K562 (cell line): Measurements from ENCODE around the gene JMY. TPM values are rescaled to one million over a fixed set of nuclear protein-coding genes. Genes with fewer than 3 reads are reported as not detected.

ENCODE experiments used
- ATF1 ChIP-seq, 2 experiments: fragments of 450-650 bp in 1 of 2; IDR thresholded peaks; 2 replicates each; pipeline ENCODE4 v1.6.1; 2016; ENCODE audit warnings: missing compliant biosample characterization in 1 of 2, missing genetic modification characterization in 1 of 2
- E2F1 ChIP-seq: sonication (generic); formaldehyde crosslinking; IDR thresholded peaks from 2 replicates; pipeline ENCODE4 v1.8.1; 2023; ENCODE audit warnings: mild to moderate bottlenecking, missing genetic modification reagents, moderate library complexity
- E2F3 ChIP-seq: fragments of 250-450 bp; sonication (Bioruptor Pico); IDR thresholded peaks from 2 replicates; pipeline ENCODE4 v1.4.0; 2020; ENCODE audit warnings: mild to moderate bottlenecking
- E2F6 ChIP-seq, 2 experiments: IDR thresholded peaks; 2 replicates each; pipeline ENCODE4 v1.6.1; 2011; ENCODE audit warnings: borderline replicate concordance in 1 of 2, control low read depth in 1 of 2, low read depth in 1 of 2, low read length in 1 of 2, mild to moderate bottlenecking in 1 of 2, mixed read lengths in 1 of 2, moderate library complexity in 1 of 2; ENCODE audit not compliant: insufficient read depth in 1 of 2, insufficient read length in 1 of 2, poor library complexity in 1 of 2, severe bottlenecking in 1 of 2; ENCODE audit errors: extremely low read depth in 1 of 2
- FIP1L1 ChIP-seq: fragments of 200-400 bp; formaldehyde crosslinking; IDR thresholded peaks from 2 replicates; pipeline ENCODE4 v1.6.1; 2018; ENCODE audit warnings: mild to moderate bottlenecking, low read depth, low read length; ENCODE audit not compliant: poor library complexity, severe bottlenecking
- MYC ChIP-seq, 2 experiments: fragments of 250-450 bp in 1 of 2; sonication (Bioruptor Pico) in 1 of 2; IDR thresholded peaks; 2 replicates each; pipeline versions ENCODE4 v1.5.1 to v1.6.1; 2012 to 2021; ENCODE audit warnings: low read depth in 2 of 2, borderline replicate concordance in 1 of 2, improper control_type of control experiment in 1 of 2, low read length in 1 of 2, mild to moderate bottlenecking in 1 of 2, moderate library complexity in 1 of 2
- NCOA6 ChIP-seq: fragments of 450-650 bp; IDR thresholded peaks from 2 replicates; pipeline ENCODE4 v1.6.1; 2017; ENCODE audit warnings: mild to moderate bottlenecking
- PHF21A ChIP-seq: fragments of 450-650 bp; IDR thresholded peaks from 2 replicates; pipeline ENCODE4 v1.6.1; 2017; ENCODE audit warnings: low read depth, borderline replicate concordance
- PRMT5 ChIP-seq: sonication (generic); formaldehyde crosslinking; IDR thresholded peaks from 2 replicates; pipeline ENCODE4 v1.5.0; 2020; ENCODE audit warnings: missing genetic modification reagents
- RB1 ChIP-seq: fragments of 450-650 bp; IDR thresholded peaks from 2 replicates; pipeline ENCODE4 v1.6.1; 2017; ENCODE audit warnings: low read depth, mild to moderate bottlenecking
- RBFOX2 ChIP-seq: fragments of 200-400 bp; formaldehyde crosslinking; IDR thresholded peaks from 2 replicates; pipeline ENCODE4 v1.6.1; 2017; ENCODE audit warnings: low read depth, mild to moderate bottlenecking, low read length, moderate library complexity
- RERE ChIP-seq: sonication (generic); formaldehyde crosslinking; IDR thresholded peaks from 2 replicates; pipeline ENCODE4 v1.8.0; 2023; ENCODE audit warnings: missing genetic modification reagents, mild to moderate bottlenecking, borderline replicate concordance
- TAF15 ChIP-seq: fragments of 200-400 bp; formaldehyde crosslinking; IDR thresholded peaks from 2 replicates; pipeline ENCODE4 v1.6.1; 2017; ENCODE audit warnings: mild to moderate bottlenecking, low read depth, low read length, moderate library complexity
- YY1 ChIP-seq, 3 experiments: IDR thresholded peaks; 2 replicates each; pipeline ENCODE4 v1.6.1; 2011; ENCODE audit warnings: low read length in 2 of 3, mild to moderate bottlenecking in 2 of 3, moderate library complexity in 2 of 3, borderline replicate concordance in 1 of 3, control low read depth in 1 of 3, low read depth in 1 of 3; ENCODE audit not compliant: insufficient read depth in 3 of 3, insufficient replicate concordance in 2 of 3, control insufficient read depth in 1 of 3, insufficient read length in 1 of 3; ENCODE audit errors: extremely low read depth in 1 of 3
- ZBTB17 ChIP-seq: fragments of 450-650 bp; formaldehyde crosslinking; IDR thresholded peaks from 2 replicates; pipeline ENCODE4 v1.4.0; 2020; ENCODE audit warnings: mild to moderate bottlenecking
- ZNF253 ChIP-seq: fragments of 250-450 bp; sonication (Bioruptor Pico); conservative IDR thresholded peaks from 2 replicates; pipeline ENCODE4 v1.6.1; 2021; ENCODE audit warnings: mild to moderate bottlenecking
- ZNF3 ChIP-seq: fragments of 250-450 bp; sonication (Bioruptor Pico); IDR thresholded peaks from 2 replicates; pipeline ENCODE4 v1.5.0; 2021; ENCODE audit warnings: mild to moderate bottlenecking, moderate library complexity
- ZNF311 ChIP-seq: fragments of 250-450 bp; sonication (Bioruptor Pico); IDR thresholded peaks from 2 replicates; pipeline ENCODE4 v1.4.0; 2020; ENCODE audit warnings: mild to moderate bottlenecking, moderate library complexity
- ZNF717 ChIP-seq: fragments of 250-450 bp; sonication (Bioruptor Pico); IDR thresholded peaks from 2 replicates; pipeline ENCODE4 v1.5.0; 2021
- polyA plus RNA-seq, 8 experiments: library from polyadenylated mRNA; depleted of rRNA in 4 of 8; stranded (reverse) in 5 of 8; unstranded in 3 of 8; fragments of >200 nt; fragmentation: Nextera tagmentation in 2 of 8; fragmentation: Illumina TruSeq in 1 of 8; extraction: Ambion mirVana in 2 of 8; extraction: Trizol in 1 of 8; gene quantifications; 2 replicates each; pipeline versions ENCODE4 v1.2.1 to v1.2.3, GENCODE V29; 2011 to 2014; ENCODE audit warnings: inconsistent platforms in 1 of 8, missing spikeins in 1 of 8
- total RNA-seq, 7 experiments: library from RNA; depleted of rRNA in 6 of 7; stranded (reverse); fragments of >200 nt in 6 of 7; fragmentation: Illumina TruSeq in 2 of 7; extraction: Trizol in 2 of 7; gene quantifications; 2 replicates each; pipeline versions ENCODE4 v1.2.1 to v1.2.3, GENCODE V29; 2011 to 2021; ENCODE audit warnings: low replicate concordance in 1 of 7

JMY gene
- total and polyA plus RNA-seq, 9 of the 15 experiments (the other 6 are each of a cell fraction or from before 2014, with no cell fraction given) = 1.1 to 5.5 (median 3.7) TPM

- TF ChIP-seq ZNF3 (CRISPR knock-in tag) (no peak), ATF1 (CRISPR knock-in tag; IDR thresholded peaks at IDR 0.05) (no peak), ATF1 (tag; IDR thresholded peaks at IDR 0.05) (peak; percentile 65), TAF15 (no peak), E2F6 (IDR thresholded peaks at IDR 0.05; ENCODE audit: borderline replicate concordance in 1 of 2, extremely low read depth in 1 of 2, insufficient read depth in 1 of 2, insufficient read length in 1 of 2, low read depth in 1 of 2, low read length in 1 of 2, poor library complexity in 1 of 2, severe bottlenecking in 1 of 2) (peak in 1 of 2 experiments; percentile 3), ZNF311 (CRISPR knock-in tag) (no peak), ZBTB17 (peak; percentile 23; the same call in 1 of the 2 replicates), RBFOX2 (peak; percentile 88), RB1 (no peak), ZNF253 (CRISPR knock-in tag) (no peak), MYC (IDR thresholded peaks at IDR 0.05; ENCODE audit: low read depth, low read length) (no peak; the same call in 1 of the 2 replicates), MYC (CRISPR knock-in tag; IDR thresholded peaks at IDR 0.05; ENCODE audit: borderline replicate concordance, low read depth) (no peak), RERE (CRISPR knock-in tag) (no peak), NCOA6 (peak; percentile 63), PRMT5 (CRISPR knock-in tag) (no peak), E2F1 (CRISPR knock-in tag) (peak; percentile 22; the same call in 1 of the 2 replicates), ZNF717 (CRISPR knock-in tag) (no peak), E2F3 (CRISPR knock-in tag) (no peak), YY1 (IDR thresholded peaks at IDR 0.05; ENCODE audit: borderline replicate concordance in 1 of 3, control insufficient read depth in 1 of 3, extremely low read depth in 1 of 3, insufficient read depth in 3 of 3, insufficient read length in 1 of 3, insufficient replicate concordance in 2 of 3, low read depth in 1 of 3, low read length in 2 of 3) (peak; percentile 35 to 88 (median 69)), PHF21A (no peak), FIP1L1 (peak; percentile 54)
Measured at GRCh38 chr5:79236362-79236969, 535 bp downstream of the JMY start (continued).
